Liver (tissue), 9 donors: Measurements from ENCODE around the gene UQCRC1. TPM values are rescaled to one million over a fixed set of nuclear protein-coding genes. Genes with fewer than 3 reads are reported as not detected.

Experiments used
- DNase-seq: peaks from one replicate; pipeline ENCODE4 v3.0.0-alpha.2; 2017; ENCODE audit warnings: low spot score
- H3K27ac ChIP-seq, 2 donors: one replicate each; pipeline ENCODE4 v1.7.0; 2013; ENCODE audit warnings: inconsistent platforms in 2 of 2, low read length in 2 of 2, control low read depth in 1 of 2, low read depth in 1 of 2, mild to moderate bottlenecking in 1 of 2
- H3K27me3 ChIP-seq, 4 donors: one replicate each; pipeline versions ENCODE4 v1.6.1 to v1.7.0; 2013; ENCODE audit warnings: low read length in 3 of 4, inconsistent platforms in 1 of 4, mild to moderate bottlenecking in 1 of 4, moderate library complexity in 1 of 4; ENCODE audit not compliant: control insufficient read depth in 4 of 4, insufficient read depth in 4 of 4
- H3K36me3 ChIP-seq, 4 donors: one replicate each; pipeline versions ENCODE4 v1.6.1 to v1.7.0; 2013; ENCODE audit warnings: low read length in 3 of 4, mild to moderate bottlenecking in 3 of 4, low read depth in 1 of 4, moderate library complexity in 1 of 4; ENCODE audit not compliant: control insufficient read depth in 4 of 4, insufficient read depth in 3 of 4
- H3K4me1 ChIP-seq, 4 donors: one replicate each; pipeline versions ENCODE4 v1.6.1 to v1.7.0; 2013; ENCODE audit warnings: low read length in 3 of 4, mild to moderate bottlenecking in 3 of 4, moderate library complexity in 1 of 4; ENCODE audit not compliant: control insufficient read depth in 4 of 4, insufficient read depth in 4 of 4
- H3K4me3 ChIP-seq, 3 donors: one replicate each; pipeline versions ENCODE4 v1.6.1 to v1.7.0; 2013; ENCODE audit warnings: low read length in 3 of 3, control low read depth in 1 of 3, low read depth in 1 of 3, mild to moderate bottlenecking in 1 of 3
- H3K9ac ChIP-seq, 2 donors: one replicate each; pipeline ENCODE4 v1.7.0; 2013; ENCODE audit warnings: low read length in 2 of 2, mild to moderate bottlenecking in 2 of 2, moderate library complexity in 2 of 2, control low read depth in 1 of 2, low read depth in 1 of 2
- H3K9me3 ChIP-seq, 4 donors: one replicate each; pipeline versions ENCODE4 v1.6.1 to v1.7.0; 2013; ENCODE audit warnings: low read length in 3 of 4; ENCODE audit not compliant: control insufficient read depth in 4 of 4
- EGR1 ChIP-seq, 2 donors: IDR thresholded peaks; 2 replicates each; pipeline ENCODE4 v1.6.1; 2016 to 2018; ENCODE audit warnings: antibody characterized with exemption in 2 of 2, low read depth in 2 of 2
- FOXA1 ChIP-seq: IDR thresholded peaks from 2 replicates; pipeline ENCODE4 v1.6.1; 2016; ENCODE audit warnings: antibody characterized with exemption
- FOXA2 ChIP-seq: IDR thresholded peaks from 2 replicates; pipeline ENCODE4 v1.6.1; 2016; ENCODE audit warnings: antibody characterized with exemption
- GABPA ChIP-seq, 2 donors: IDR thresholded peaks in 1 of 2; conservative IDR thresholded peaks in 1 of 2; 2 replicates each; pipeline ENCODE4 v1.6.1; 2016; ENCODE audit warnings: antibody characterized with exemption in 2 of 2, mild to moderate bottlenecking in 1 of 2, moderate library complexity in 1 of 2
- HNF4A ChIP-seq, 2 donors: conservative IDR thresholded peaks; 2 replicates each; pipeline ENCODE4 v1.6.1; 2016; ENCODE audit warnings: antibody characterized with exemption in 2 of 2, mild to moderate bottlenecking in 2 of 2
- HNF4G ChIP-seq: IDR thresholded peaks from 2 replicates; pipeline ENCODE4 v1.6.1; 2016; ENCODE audit warnings: antibody characterized with exemption
- JUND ChIP-seq, 2 donors: IDR thresholded peaks; 2 replicates each; pipeline ENCODE4 v1.6.1; 2016; ENCODE audit warnings: antibody characterized with exemption in 2 of 2
- NR2F2 ChIP-seq: IDR thresholded peaks from 2 replicates; pipeline ENCODE4 v1.6.1; 2016; ENCODE audit warnings: antibody characterized with exemption
- RAD21 ChIP-seq, 2 donors: IDR thresholded peaks; 2 replicates each; pipeline ENCODE4 v1.6.1; 2016; ENCODE audit warnings: antibody characterized with exemption in 2 of 2, mild to moderate bottlenecking in 2 of 2
- REST ChIP-seq: IDR thresholded peaks from 2 replicates; pipeline ENCODE4 v1.6.1; 2016; ENCODE audit warnings: antibody characterized with exemption, mild to moderate bottlenecking
- RXRA ChIP-seq, 2 donors: IDR thresholded peaks; 2 replicates each; pipeline ENCODE4 v1.6.1; 2017 to 2018; ENCODE audit warnings: antibody characterized with exemption in 2 of 2, mild to moderate bottlenecking in 1 of 2
- SP1 ChIP-seq: IDR thresholded peaks from 2 replicates; pipeline ENCODE4 v1.6.1; 2018; ENCODE audit warnings: antibody characterized with exemption, mild to moderate bottlenecking
- TAF1 ChIP-seq: conservative IDR thresholded peaks from 2 replicates; pipeline ENCODE4 v1.6.1; 2016; ENCODE audit warnings: antibody characterized with exemption, mild to moderate bottlenecking
- YY1 ChIP-seq: IDR thresholded peaks from 2 replicates; pipeline ENCODE4 v1.6.1; 2016; ENCODE audit warnings: antibody characterized with exemption, mild to moderate bottlenecking
- ZBTB33 ChIP-seq: IDR thresholded peaks from 2 replicates; pipeline ENCODE4 v1.6.1; 2016; ENCODE audit warnings: antibody characterized with exemption
- WGBS: extraction: QIAGEN DNeasy Blood & Tissue Kit; methylation state at CpG from one replicate; pipeline ENCODE4 v1.1.7; 2013; 5-methylcytosine and 5-hydroxymethylcytosine counted together
- polyA plus RNA-seq, 2 donors: library from polyadenylated mRNA; stranded (reverse) in 1 of 2; unstranded in 1 of 2; fragments of 200-250 nt in 1 of 2; fragments of >200 nt in 1 of 2; fragmentation: Nextera tagmentation in 1 of 2; extraction: Ambion mirVana in 1 of 2; gene quantifications; one replicate each; pipeline versions ENCODE4 v1.2.1 to v1.2.3, GENCODE V29; 2013 to 2015
- total RNA-seq, 2 donors: library from RNA; depleted of rRNA; stranded (reverse); fragments of >200 nt; gene quantifications; one replicate each; pipeline ENCODE4 v1.2.3, GENCODE V29; 2014
- TF ChIP-seq, protein P1 (sequence below): IDR thresholded peaks from 2 replicates; pipeline ENCODE4 v1.6.1; 2016; ENCODE audit warnings: antibody characterized with exemption
- TF ChIP-seq, protein P2 (sequence below): fragments of 150-350 bp; IDR thresholded peaks from 2 replicates; pipeline ENCODE4 v1.5.1; 2017; ENCODE audit warnings: improper control_type of control experiment, low read depth, low read length; ENCODE audit not compliant: missing input control
- TF ChIP-seq, protein P3 (sequence below): IDR thresholded peaks from 2 replicates; pipeline ENCODE4 v1.6.1; 2016; ENCODE audit warnings: antibody characterized with exemption
- donor health status: healthy.
- donor health status: healthy.
- donor health status: healthy.
- donor health status: healthy.
- donor health status: healthy.

Gene UQCRC1
- total and polyA plus RNA-seq, 4 donors, result 153 to 373 (median 289) TPM

- TF ChIP-seq SP1 (no peak), RXRA (IDR thresholded peaks at IDR 0.05) (no peak), YY1 (no peak), ZBTB33 (no peak), EGR1 (IDR thresholded peaks at IDR 0.05; ENCODE audit: low read depth in 2 of 2) (no peak), FOXA2 (no peak), FOXA1 (no peak), GABPA (IDR thresholded peaks at IDR 0.05 in 1 of 2, conservative IDR thresholded peaks at IDR 0.05 in 1 of 2) (no peak), RAD21 (IDR thresholded peaks at IDR 0.05) (no peak), JUND (IDR thresholded peaks at IDR 0.05) (no peak), HNF4G (no peak), NR2F2 (no peak), REST (no peak)
- TF ChIP-seq, protein P1, sequence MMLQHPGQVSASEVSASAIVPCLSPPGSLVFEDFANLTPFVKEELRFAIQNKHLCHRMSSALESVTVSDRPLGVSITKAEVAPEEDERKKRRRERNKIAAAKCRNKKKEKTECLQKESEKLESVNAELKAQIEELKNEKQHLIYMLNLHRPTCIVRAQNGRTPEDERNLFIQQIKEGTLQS, result no peak
- TF ChIP-seq, protein P2, sequence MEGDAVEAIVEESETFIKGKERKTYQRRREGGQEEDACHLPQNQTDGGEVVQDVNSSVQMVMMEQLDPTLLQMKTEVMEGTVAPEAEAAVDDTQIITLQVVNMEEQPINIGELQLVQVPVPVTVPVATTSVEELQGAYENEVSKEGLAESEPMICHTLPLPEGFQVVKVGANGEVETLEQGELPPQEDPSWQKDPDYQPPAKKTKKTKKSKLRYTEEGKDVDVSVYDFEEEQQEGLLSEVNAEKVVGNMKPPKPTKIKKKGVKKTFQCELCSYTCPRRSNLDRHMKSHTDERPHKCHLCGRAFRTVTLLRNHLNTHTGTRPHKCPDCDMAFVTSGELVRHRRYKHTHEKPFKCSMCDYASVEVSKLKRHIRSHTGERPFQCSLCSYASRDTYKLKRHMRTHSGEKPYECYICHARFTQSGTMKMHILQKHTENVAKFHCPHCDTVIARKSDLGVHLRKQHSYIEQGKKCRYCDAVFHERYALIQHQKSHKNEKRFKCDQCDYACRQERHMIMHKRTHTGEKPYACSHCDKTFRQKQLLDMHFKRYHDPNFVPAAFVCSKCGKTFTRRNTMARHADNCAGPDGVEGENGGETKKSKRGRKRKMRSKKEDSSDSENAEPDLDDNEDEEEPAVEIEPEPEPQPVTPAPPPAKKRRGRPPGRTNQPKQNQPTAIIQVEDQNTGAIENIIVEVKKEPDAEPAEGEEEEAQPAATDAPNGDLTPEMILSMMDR, result no peak
- TF ChIP-seq, protein P3, sequence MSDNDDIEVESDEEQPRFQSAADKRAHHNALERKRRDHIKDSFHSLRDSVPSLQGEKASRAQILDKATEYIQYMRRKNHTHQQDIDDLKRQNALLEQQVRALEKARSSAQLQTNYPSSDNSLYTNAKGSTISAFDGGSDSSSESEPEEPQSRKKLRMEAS, result no peak
- WGBS, result 35% methylated on average over 30 of the region's 30 CpGs
These were observed 46.2 kb upstream of the UQCRC1 start for GRCh38 chr3:48655606-48656005.

GRCh38 chr3:48655063-48655462 lies 45.6 kb upstream of the UQCRC1 start:
- no peak overlapping the region for H3K27ac ChIP-seq
- no peaks in the 10 kb centered on the region for H3K27me3 ChIP-seq
- 97% methylated on average over 12 of the region's 12 CpGs for WGBS
- H3K9ac ChIP-seq, result no peak overlapping the region
- H3K9me3 ChIP-seq, result no peaks in the 10 kb centered on the region
- H3K4me3 ChIP-seq, result no peak overlapping the region
- no peaks in the 10 kb centered on the region for H3K36me3 ChIP-seq
- H3K4me1 ChIP-seq, result peaks cover 0 to 9% (median under 1%) of the 10 kb centered on the region in 4 donors
- no peak for DNase-seq
- TF ChIP-seq SP1 (no peak), HNF4A (conservative IDR thresholded peaks at IDR 0.05) (no peak), ZBTB33 (no peak), NR2F2 (no peak), RXRA (IDR thresholded peaks at IDR 0.05) (no peak), JUND (IDR thresholded peaks at IDR 0.05) (no peak), FOXA2 (no peak), HNF4G (no peak), GABPA (IDR thresholded peaks at IDR 0.05 in 1 of 2, conservative IDR thresholded peaks at IDR 0.05 in 1 of 2) (no peak), YY1 (no peak), EGR1 (IDR thresholded peaks at IDR 0.05; ENCODE audit: low read depth in 2 of 2) (no peak), TAF1 (no peak), FOXA1 (no peak)
- TF ChIP-seq, protein P3, result no peak
- TF ChIP-seq, protein P2, result no peak
- TF ChIP-seq, protein P1, result no peak

More at GRCh38 chr3:48655606-48656005, 46.2 kb upstream of the UQCRC1 start:
- Histone ChIP-seq H3K27ac (no peak overlapping the region), H3K4me3 (peak overlapping the region in 1 of 3 donors; percentile 59), H3K36me3 (no peaks in the 10 kb centered on the region), H3K27me3 (no peaks in the 10 kb centered on the region), H3K4me1 (peaks cover 0 to 9% (median under 1%) of the 10 kb centered on the region in 4 donors), H3K9ac (no peak overlapping the region), H3K9me3 (peaks cover 0 to under 1% (median 0%) of the 10 kb centered on the region in 4 donors)
- DNase-seq, result no peak
